HepG2 (cell line): ENCODE results near the gene ST3GAL4. TPM values are rescaled to one million over a fixed set of nuclear protein-coding genes. Genes with fewer than 3 reads are reported as not detected.

Source experiments
- ATAC-seq: fragments of 200-7000 bp; cut with Tn5 transposase; 3 replicates; pipeline ENCODE4 v1.9.1; 2020; ENCODE audit warnings: mild to moderate bottlenecking, moderate library complexity
- BruUV-seq: library from RNA; stranded (reverse); fragments of 400-500 nt; replicated peaks from 2 replicates; lab custom pipeline; 2021; lab: Mats Ljungman, UMichigan
- CTCF ChIA-PET: fragments of 300-600 bp; formaldehyde crosslinking; extraction: SDS; loops from one replicate; lab custom pipeline; 2021; ENCODE audit warnings: low total read pairs, inconsistent platforms, low intra/inter-chr PET ratio; lab: Yijun Ruan, JAX
- POLR2A ChIA-PET: fragments of 350-600 bp; sonication (Branson Sonifier 250); formaldehyde crosslinking; loops from one replicate; lab custom pipeline; 2020; ENCODE audit warnings: antibody characterized with exemption, inconsistent platforms; lab: Yijun Ruan, JAX
- DNase-seq: peaks from one replicate; pipeline ENCODE4 v3.0.0-alpha.2; 2015; ENCODE audit warnings: low spot score
- FAIRE-seq: peaks from 3 replicates; lab custom pipeline; 2011; peaks lifted over from hg19 to GRCh38; lab: Jason Lieb, UNC
- H2AFZ ChIP-seq: one replicate; pipeline ENCODE4 v1.6.1; 2011; ENCODE audit warnings: low read length, inconsistent platforms
- H3K27ac ChIP-seq: fragments of 300-600 bp; 3 replicates; pipeline ENCODE4 v1.8.0; 2011; ENCODE audit warnings: mixed run types, mild to moderate bottlenecking, mixed read lengths, low read length, inconsistent platforms; ENCODE audit not compliant: insufficient read depth; ENCODE audit errors: extremely low read length
- H3K27me3 ChIP-seq, 2 experiments: fragments of 200-600 bp in 1 of 2; 2 replicates in 1 of 2; 3 replicates in 1 of 2; pipeline versions ENCODE4 v1.6.0 to v1.8.0; 2011; ENCODE audit warnings: low read length in 2 of 2, mild to moderate bottlenecking in 2 of 2, moderate library complexity in 2 of 2, inconsistent platforms in 1 of 2; ENCODE audit not compliant: insufficient read depth in 2 of 2, control insufficient read depth in 1 of 2
- H3K36me3 ChIP-seq, 2 experiments: fragments of 200-600 bp in 1 of 2; replicated peaks in 1 of 2; 2 replicates in 1 of 2; 3 replicates in 1 of 2; pipeline versions ENCODE4 v1.5.1 to v1.8.0; 2011; ENCODE audit warnings: low read length in 2 of 2, inconsistent platforms in 1 of 2; ENCODE audit not compliant: insufficient read depth in 2 of 2, control insufficient read depth in 1 of 2
- H3K4me1 ChIP-seq: 2 replicates; pipeline ENCODE4 v1.5.1; 2012; ENCODE audit warnings: low read length, inconsistent platforms; ENCODE audit not compliant: insufficient read depth
- H3K4me2 ChIP-seq: 2 replicates; pipeline ENCODE4 v1.6.0; 2011; ENCODE audit warnings: low read depth, low read length, inconsistent platforms
- H3K4me3 ChIP-seq, 3 experiments: fragments of 200-600 bp in 1 of 3; sonication (generic), shearing (Covaris generic) in 1 of 3; replicated peaks in 1 of 3; 2 replicates each; pipeline ENCODE4 v1.5.1; 2011 to 2016; ENCODE audit warnings: low read length in 3 of 3, inconsistent platforms in 2 of 3, low read depth in 2 of 3, mild to moderate bottlenecking in 2 of 3, control low read depth in 1 of 3, mixed read lengths in 1 of 3; ENCODE audit not compliant: insufficient read depth in 1 of 3
- H3K79me2 ChIP-seq: one replicate; pipeline ENCODE4 v1.6.1; 2011; ENCODE audit warnings: low read length, inconsistent platforms; ENCODE audit not compliant: insufficient read depth
- H3K9ac ChIP-seq: 2 replicates; pipeline ENCODE4 v1.6.0; 2011; ENCODE audit warnings: mild to moderate bottlenecking, low read depth, low read length, inconsistent platforms; ENCODE audit not compliant: insufficient read depth
- H3K9me3 ChIP-seq: 2 replicates; pipeline ENCODE4 v1.5.1; 2012; ENCODE audit warnings: mild to moderate bottlenecking, low read length
- H4K20me1 ChIP-seq: 2 replicates; pipeline ENCODE4 v1.6.0; 2011; ENCODE audit warnings: inconsistent platforms, mild to moderate bottlenecking, low read length, moderate library complexity; ENCODE audit not compliant: insufficient read depth
- HNF4A ChIP-seq: sonication (generic); formaldehyde crosslinking; IDR thresholded peaks from 2 replicates; pipeline ENCODE4 v1.4.0; 2020; ENCODE audit warnings: missing genetic modification reagents
- KLF13 ChIP-seq: sonication (generic); formaldehyde crosslinking; IDR thresholded peaks from 2 replicates; pipeline ENCODE4 v1.4.0; 2020; ENCODE audit warnings: mild to moderate bottlenecking, missing genetic modification reagents
- NFRKB ChIP-seq: fragments of 450-650 bp; IDR thresholded peaks from 2 replicates; pipeline ENCODE4 v1.6.1; 2017
- PCBP2 ChIP-seq: fragments of 200-400 bp; formaldehyde crosslinking; optimal IDR thresholded peaks from 2 replicates; pipeline ENCODE3; 2018; ENCODE audit warnings: low read length, low read depth; ENCODE audit not compliant: poor library complexity, severe bottlenecking
- SP1 ChIP-seq, 2 experiments: fragments of 450-650 bp in 1 of 2; sonication (generic) in 1 of 2; formaldehyde crosslinking in 1 of 2; IDR thresholded peaks; 2 replicates each; pipeline versions ENCODE4 v1.4.0 to v1.6.1; 2016 to 2020; ENCODE audit warnings: missing genetic modification reagents in 1 of 2
- TOPORS ChIP-seq: sonication (generic); formaldehyde crosslinking; IDR thresholded peaks from 2 replicates; pipeline ENCODE4 v1.8.0; 2023; ENCODE audit warnings: mild to moderate bottlenecking, missing genetic modification reagents
- ZC3H13 ChIP-seq: sonication (generic); formaldehyde crosslinking; IDR thresholded peaks from 2 replicates; pipeline ENCODE4 v1.8.1; 2023; ENCODE audit warnings: mild to moderate bottlenecking, missing genetic modification reagents, moderate library complexity
- ZC3H4 ChIP-seq: sonication (generic); formaldehyde crosslinking; IDR thresholded peaks from 2 replicates; pipeline ENCODE4 v1.4.0; 2020; ENCODE audit warnings: missing genetic modification reagents, borderline replicate concordance
- ZFP36L1 ChIP-seq: sonication (generic); formaldehyde crosslinking; IDR thresholded peaks from 2 replicates; pipeline ENCODE4 v1.8.0; 2022; ENCODE audit warnings: mild to moderate bottlenecking, missing genetic modification reagents, moderate library complexity
- ZNF678 ChIP-seq: sonication (generic); formaldehyde crosslinking; IDR thresholded peaks from 2 replicates; pipeline ENCODE4 v1.4.0; 2020; ENCODE audit warnings: mild to moderate bottlenecking, missing genetic modification reagents
- WGBS: methylation state at CpG from one replicate; pipeline ENCODE4 v1.1.6; 2017; ENCODE audit warnings: low lambda C conversion rate; 5-methylcytosine and 5-hydroxymethylcytosine counted together
- in situ Hi-C: cut with HindIII; loops from 2 replicates; pipeline ENCODE4 v1.10.0; 2017; ENCODE audit warnings: low pct_unique_long_range_greater_than_20kb; ENCODE audit not compliant: extremely low pct_ligation_motif_present
- intact Hi-C: fragments of 100-400 bp; cut with micrococcal nuclease; formaldehyde crosslinking; loops from one replicate; pipeline ENCODE4 v1.10.0; 2022; ENCODE audit not compliant: unreplicated experiment
- polyA plus RNA-seq, 8 experiments: library from polyadenylated mRNA; depleted of rRNA in 3 of 8; stranded (reverse) in 7 of 8; unstranded in 1 of 8; fragments of >200 nt; fragmentation: Illumina TruSeq in 4 of 8; extraction: Trizol in 4 of 8; gene quantifications; 2 replicates each; pipeline versions ENCODE4 v1.2.1 to v1.2.3, GENCODE V29; 2011 to 2016; ENCODE audit warnings: low read depth in 4 of 8, missing spikeins in 1 of 8, mixed read lengths in 1 of 8; ENCODE audit not compliant: insufficient read depth in 1 of 8
- total RNA-seq, 5 experiments: library from RNA; depleted of rRNA; stranded (reverse); fragments of >200 nt; fragmentation: Illumina TruSeq; extraction: Trizol; gene quantifications; 2 replicates each; pipeline ENCODE4 v1.2.3, GENCODE V29; 2016; ENCODE audit warnings: low read depth in 1 of 5
- TF ChIP-seq, protein P1 (sequence below): sonication (generic); formaldehyde crosslinking; IDR thresholded peaks from one replicate; pipeline ENCODE4 v1.5.1; 2020; ENCODE audit warnings: mild to moderate bottlenecking, missing genetic modification reagents; ENCODE audit errors: not compliant biosample characterization
- TF ChIP-seq, protein P2 (sequence below): sonication (generic); formaldehyde crosslinking; IDR thresholded peaks from 2 replicates; pipeline ENCODE4 v1.8.0; 2022; ENCODE audit warnings: missing genetic modification reagents, mild to moderate bottlenecking, borderline replicate concordance
- TF ChIP-seq, protein P3 (sequence below): sonication (generic); formaldehyde crosslinking; IDR thresholded peaks from 2 replicates; pipeline ENCODE4 v1.4.0; 2020; ENCODE audit warnings: missing genetic modification reagents, borderline replicate concordance

The ST3GAL4 gene
- total and polyA plus RNA-seq, 2 of the 13 experiments (the other 11 are each of a cell fraction or from before 2014, with no cell fraction given): 9.1 to 13.3 TPM

DNA sequence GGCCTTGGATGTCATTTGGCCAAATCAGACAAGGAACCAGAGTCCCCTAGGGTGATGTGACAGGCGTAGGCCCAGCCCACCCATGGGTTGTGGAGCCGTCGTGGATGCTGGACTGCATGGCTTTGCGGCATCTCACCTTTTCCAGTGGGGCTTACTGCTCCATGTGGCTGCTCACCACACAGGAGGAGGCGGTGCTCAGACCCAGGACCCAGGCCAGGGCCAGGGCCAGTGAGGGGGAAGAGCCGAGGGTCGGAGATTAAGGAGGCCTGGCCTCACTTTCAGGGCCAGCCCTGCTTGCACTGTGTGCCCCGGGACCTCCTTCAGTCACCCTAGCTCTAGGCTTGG is 105.6 kb downstream of the ST3GAL4 start (continued):
- TF ChIP-seq ZNF678 (CRISPR knock-in tag) (no peak), PCBP2 (no peak), SP1 (IDR thresholded peaks at IDR 0.05) (no peak), SP1 (CRISPR knock-in tag; IDR thresholded peaks at IDR 0.05) (no peak), ZFP36L1 (CRISPR knock-in tag) (no peak)

DNA sequence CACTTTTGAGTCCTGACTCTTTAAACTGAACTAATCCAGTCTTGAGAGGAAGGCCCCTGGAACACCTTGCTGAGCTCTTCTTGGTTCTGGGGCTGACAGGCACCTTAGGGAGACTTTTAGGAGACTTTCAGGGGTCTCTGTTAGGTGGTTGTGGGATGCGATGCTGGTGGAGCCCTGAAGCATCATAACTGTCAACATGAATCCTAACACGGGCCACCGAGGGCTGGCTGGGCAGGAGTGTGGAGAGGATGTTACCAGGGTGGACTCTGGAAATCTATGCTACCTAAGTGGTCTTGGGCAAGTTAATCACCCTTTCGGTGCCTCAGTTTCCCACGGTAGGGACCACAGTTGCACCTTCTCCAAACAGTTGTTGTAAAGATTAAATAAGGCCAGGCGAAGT is 106.5 kb downstream of the ST3GAL4 start:
- POLR2A ChIA-PET: no interaction called here
- TF ChIP-seq, protein P1, sequence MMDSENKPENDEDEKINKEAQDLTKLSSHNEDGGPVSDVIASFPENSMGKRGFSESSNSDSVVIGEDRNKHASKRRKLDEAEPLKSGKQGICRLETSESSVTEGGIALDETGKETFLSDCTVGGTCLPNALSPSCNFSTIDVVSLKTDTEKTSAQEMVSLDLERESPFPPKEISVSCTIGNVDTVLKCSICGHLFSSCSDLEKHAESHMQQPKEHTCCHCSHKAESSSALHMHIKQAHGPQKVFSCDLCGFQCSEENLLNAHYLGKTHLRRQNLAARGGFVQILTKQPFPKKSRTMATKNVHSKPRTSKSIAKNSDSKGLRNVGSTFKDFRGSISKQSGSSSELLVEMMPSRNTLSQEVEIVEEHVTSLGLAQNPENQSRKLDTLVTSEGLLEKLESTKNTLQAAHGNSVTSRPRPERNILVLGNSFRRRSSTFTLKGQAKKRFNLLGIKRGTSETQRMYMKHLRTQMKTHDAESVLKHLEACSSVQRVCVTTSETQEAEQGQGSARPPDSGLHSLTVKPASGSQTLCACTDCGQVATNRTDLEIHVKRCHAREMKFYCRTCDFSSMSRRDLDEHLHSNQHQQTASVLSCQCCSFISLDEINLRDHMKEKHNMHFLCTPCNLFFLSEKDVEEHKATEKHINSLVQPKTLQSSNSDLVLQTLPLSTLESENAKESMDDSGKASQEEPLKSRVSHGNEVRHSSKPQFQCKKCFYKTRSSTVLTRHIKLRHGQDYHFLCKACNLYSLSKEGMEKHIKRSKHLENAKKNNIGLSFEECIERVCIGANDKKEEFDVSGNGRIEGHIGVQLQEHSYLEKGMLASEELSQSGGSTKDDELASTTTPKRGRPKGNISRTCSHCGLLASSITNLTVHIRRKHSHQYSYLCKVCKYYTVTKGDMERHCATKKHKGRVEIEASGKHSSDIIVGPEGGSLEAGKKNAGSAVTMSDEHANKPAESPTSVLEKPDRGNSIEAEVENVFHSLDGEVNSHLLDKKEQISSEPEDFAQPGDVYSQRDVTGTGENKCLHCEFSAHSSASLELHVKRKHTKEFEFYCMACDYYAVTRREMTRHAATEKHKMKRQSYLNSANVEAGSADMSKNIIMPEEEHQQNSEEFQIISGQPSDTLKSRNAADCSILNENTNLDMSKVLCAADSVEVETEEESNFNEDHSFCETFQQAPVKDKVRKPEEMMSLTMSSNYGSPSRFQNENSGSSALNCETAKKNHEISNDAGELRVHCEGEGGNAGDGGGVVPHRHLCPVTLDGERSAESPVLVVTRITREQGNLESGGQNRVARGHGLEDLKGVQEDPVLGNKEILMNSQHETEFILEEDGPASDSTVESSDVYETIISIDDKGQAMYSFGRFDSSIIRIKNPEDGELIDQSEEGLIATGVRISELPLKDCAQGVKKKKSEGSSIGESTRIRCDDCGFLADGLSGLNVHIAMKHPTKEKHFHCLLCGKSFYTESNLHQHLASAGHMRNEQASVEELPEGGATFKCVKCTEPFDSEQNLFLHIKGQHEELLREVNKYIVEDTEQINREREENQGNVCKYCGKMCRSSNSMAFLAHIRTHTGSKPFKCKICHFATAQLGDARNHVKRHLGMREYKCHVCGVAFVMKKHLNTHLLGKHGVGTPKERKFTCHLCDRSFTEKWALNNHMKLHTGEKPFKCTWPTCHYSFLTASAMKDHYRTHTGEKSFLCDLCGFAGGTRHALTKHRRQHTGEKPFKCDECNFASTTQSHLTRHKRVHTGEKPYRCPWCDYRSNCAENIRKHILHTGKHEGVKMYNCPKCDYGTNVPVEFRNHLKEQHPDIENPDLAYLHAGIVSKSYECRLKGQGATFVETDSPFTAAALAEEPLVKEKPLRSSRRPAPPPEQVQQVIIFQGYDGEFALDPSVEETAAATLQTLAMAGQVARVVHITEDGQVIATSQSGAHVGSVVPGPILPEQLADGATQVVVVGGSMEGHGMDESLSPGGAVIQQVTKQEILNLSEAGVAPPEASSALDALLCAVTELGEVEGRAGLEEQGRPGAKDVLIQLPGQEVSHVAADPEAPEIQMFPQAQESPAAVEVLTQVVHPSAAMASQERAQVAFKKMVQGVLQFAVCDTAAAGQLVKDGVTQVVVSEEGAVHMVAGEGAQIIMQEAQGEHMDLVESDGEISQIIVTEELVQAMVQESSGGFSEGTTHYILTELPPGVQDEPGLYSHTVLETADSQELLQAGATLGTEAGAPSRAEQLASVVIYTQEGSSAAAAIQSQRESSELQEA: no peak
- TF ChIP-seq, protein P2, sequence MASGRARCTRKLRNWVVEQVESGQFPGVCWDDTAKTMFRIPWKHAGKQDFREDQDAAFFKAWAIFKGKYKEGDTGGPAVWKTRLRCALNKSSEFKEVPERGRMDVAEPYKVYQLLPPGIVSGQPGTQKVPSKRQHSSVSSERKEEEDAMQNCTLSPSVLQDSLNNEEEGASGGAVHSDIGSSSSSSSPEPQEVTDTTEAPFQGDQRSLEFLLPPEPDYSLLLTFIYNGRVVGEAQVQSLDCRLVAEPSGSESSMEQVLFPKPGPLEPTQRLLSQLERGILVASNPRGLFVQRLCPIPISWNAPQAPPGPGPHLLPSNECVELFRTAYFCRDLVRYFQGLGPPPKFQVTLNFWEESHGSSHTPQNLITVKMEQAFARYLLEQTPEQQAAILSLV: no peak
- TF ChIP-seq TOPORS (CRISPR knock-in tag) (no peak), ZC3H13 (CRISPR knock-in tag) (no peak), NFRKB (no peak), ZC3H4 (no peak), HNF4A (CRISPR knock-in tag) (no peak), KLF13 (CRISPR knock-in tag) (no peak)
- TF ChIP-seq, protein P3, sequence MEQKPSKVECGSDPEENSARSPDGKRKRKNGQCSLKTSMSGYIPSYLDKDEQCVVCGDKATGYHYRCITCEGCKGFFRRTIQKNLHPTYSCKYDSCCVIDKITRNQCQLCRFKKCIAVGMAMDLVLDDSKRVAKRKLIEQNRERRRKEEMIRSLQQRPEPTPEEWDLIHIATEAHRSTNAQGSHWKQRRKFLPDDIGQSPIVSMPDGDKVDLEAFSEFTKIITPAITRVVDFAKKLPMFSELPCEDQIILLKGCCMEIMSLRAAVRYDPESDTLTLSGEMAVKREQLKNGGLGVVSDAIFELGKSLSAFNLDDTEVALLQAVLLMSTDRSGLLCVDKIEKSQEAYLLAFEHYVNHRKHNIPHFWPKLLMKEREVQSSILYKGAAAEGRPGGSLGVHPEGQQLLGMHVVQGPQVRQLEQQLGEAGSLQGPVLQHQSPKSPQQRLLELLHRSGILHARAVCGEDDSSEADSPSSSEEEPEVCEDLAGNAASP (CRISPR knock-in tag): no peak

More for the DNA sequence above, 106.5 kb downstream of the ST3GAL4 start:
- Histone ChIP-seq H3K36me3 (no peaks in the 10 kb centered on the region), H3K9ac (no peak overlapping the region), H4K20me1 (no peaks in the 10 kb centered on the region), H3K79me2 (no peaks in the 10 kb centered on the region), H3K27ac (no peak overlapping the region), H3K4me1 (no peaks in the 10 kb centered on the region), H3K4me3 (no peak overlapping the region), H3K27me3 (peaks cover 17 to 88% of the 10 kb centered on the region in 2 experiments; a peak in 3 of 5 replicates), H2AFZ (no peak overlapping the region), H3K9me3 (no peaks in the 10 kb centered on the region), H3K4me2 (no peak overlapping the region)
- BruUV-seq: no TSS peak
- ATAC-seq (no peak), DNase-seq (no peak), FAIRE-seq (no peak)
- intact Hi-C loops: no loop called here
- CTCF ChIA-PET: no interaction called here
- WGBS: 35% methylated on average over 6 of the region's 6 CpGs
- in situ Hi-C loops: no loop called here
